IMR-90 (cell line): ENCODE data around the gene MRTFB.

Experiments used
- BHLHE40 ChIP-seq: fragments of 150-350 bp; IDR thresholded peaks from 2 replicates; pipeline ENCODE4 v1.6.1; 2016; ENCODE audit warnings: mild to moderate bottlenecking, low read depth, low read length
- CTCF ChIP-seq: conservative IDR thresholded peaks from 2 replicates; pipeline ENCODE4 v1.5.1; 2012; ENCODE audit warnings: mild to moderate bottlenecking, low read depth, low read length, improper control_type of control experiment
- RCOR1 ChIP-seq: IDR thresholded peaks from 2 replicates; pipeline ENCODE4 v1.6.1; 2012; ENCODE audit warnings: mild to moderate bottlenecking, low read length, improper control_type of control experiment; ENCODE audit not compliant: insufficient replicate concordance

GRCh38 chr16:14071576-14072271, 605 bp downstream of the MRTFB start:
- no peak for TF ChIP-seq CTCF
- no peak for TF ChIP-seq RCOR1
- no peak for TF ChIP-seq BHLHE40
